ENCODE results near the gene FAM43B. TPM values are rescaled to one million over a fixed set of nuclear protein-coding genes. Genes with fewer than 3 reads are reported as not detected.
"Not testable (repeated sequence)": the region's sequence is repeated elsewhere in the genome, so short reads cannot be mapped to it uniquely, and the experiment has no call there.

The FAM43B gene, protein sequence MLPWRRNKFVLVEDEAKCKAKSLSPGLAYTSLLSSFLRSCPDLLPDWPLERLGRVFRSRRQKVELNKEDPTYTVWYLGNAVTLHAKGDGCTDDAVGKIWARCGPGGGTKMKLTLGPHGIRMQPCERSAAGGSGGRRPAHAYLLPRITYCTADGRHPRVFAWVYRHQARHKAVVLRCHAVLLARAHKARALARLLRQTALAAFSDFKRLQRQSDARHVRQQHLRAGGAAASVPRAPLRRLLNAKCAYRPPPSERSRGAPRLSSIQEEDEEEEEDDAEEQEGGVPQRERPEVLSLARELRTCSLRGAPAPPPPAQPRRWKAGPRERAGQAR
- 0.31 TPM for polyA plus RNA-seq
- long read RNA-seq, donor 1 = 0 reads
- long read RNA-seq, donor 2 = 0 reads
- long read RNA-seq, donor 3 = 0 reads
- long read RNA-seq, donor 4 = 0 reads
- long read RNA-seq, donor 5 = 0 reads
- long read RNA-seq, donor 6 = 0 reads
- long read RNA-seq, donor 7, partial matches to known transcripts = 0 of 1 reads
- long read RNA-seq, donor 7, other reads (novel, unspliced or antisense) = 0 of 1 reads
- long read RNA-seq, donor 8 = 0 reads
- long read RNA-seq, donor 9, partial matches to known transcripts = 0 of 1 reads
- long read RNA-seq, donor 9, other reads (novel, unspliced or antisense) = 0 of 1 reads
- long read RNA-seq, donor 10 = 0 reads
- long read RNA-seq, donor 11 = 0 reads

DNA sequence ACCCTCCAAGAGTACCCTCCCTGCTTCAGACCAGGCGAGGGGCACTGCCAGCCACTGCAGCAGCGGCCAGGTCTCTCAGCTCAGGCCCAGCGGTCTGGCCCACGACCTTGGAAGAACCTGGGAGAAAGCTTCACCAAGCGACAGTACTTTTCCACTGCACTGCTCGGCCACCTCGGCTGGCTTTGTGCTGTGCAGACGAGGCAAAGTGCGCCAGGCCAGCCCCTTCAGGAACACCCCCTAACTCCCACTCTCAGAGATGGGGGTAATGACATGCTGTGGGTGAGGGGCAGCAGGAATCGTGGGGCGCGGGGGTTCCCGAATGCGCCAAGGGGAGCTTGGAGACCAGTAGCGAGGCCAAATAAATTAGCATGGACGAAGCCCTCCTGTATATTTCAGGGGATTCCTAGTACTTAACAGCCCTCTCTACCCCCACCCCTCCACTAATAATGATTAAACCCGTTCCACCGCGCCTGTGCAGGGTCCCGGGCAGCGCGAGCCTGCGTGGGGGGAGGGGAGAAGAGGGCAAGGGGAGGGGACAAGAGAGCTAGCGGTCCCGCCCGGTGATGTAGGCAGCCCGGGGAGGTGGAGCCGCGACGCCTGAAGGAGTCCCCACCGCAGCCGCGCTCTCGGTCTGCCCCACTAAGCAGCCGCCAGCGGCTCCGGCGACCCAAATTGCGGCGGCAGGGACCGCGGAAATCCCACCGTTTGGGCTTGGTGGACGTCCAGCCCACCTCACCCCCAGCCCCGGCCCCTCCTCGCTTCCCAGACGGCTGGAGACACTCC is at the start of gene FAM43B:
FAM43B (plus strand) TSS at position 629 of the 783 bp plus-strand sequence. CDS start 401 bp downstream, outside the sequence.
- H3K36me3 ChIP-seq (ENCODE audit: control insufficient read depth, insufficient read depth, low read length) = no peaks in the 10 kb centered on the region
- DNase-seq = peak in 1 of 2 donors; percentile 22
- no CpG with 5 or more reads among the region's 47 CpGs for WGBS (ENCODE audit: insufficient coverage, low lambda C conversion rate)
- peaks cover 8% of the 10 kb centered on the region for H3K9me3 ChIP-seq (ENCODE audit: control insufficient read depth, low read depth, low read length)
- H3K4me1 ChIP-seq (ENCODE audit: control insufficient read depth, insufficient read depth, low read length) = peaks cover 8% of the 10 kb centered on the region
- H3K4me3 ChIP-seq (ENCODE audit: low read length) = peak within 1 kb of the TSS; percentile 18
- no peak within 1 kb of the TSS for H3K27ac ChIP-seq (ENCODE audit: low read length)
- peaks cover 68% of the 10 kb centered on the region for H3K27me3 ChIP-seq (ENCODE audit: control insufficient read depth, insufficient read depth, low read length)

DNA sequence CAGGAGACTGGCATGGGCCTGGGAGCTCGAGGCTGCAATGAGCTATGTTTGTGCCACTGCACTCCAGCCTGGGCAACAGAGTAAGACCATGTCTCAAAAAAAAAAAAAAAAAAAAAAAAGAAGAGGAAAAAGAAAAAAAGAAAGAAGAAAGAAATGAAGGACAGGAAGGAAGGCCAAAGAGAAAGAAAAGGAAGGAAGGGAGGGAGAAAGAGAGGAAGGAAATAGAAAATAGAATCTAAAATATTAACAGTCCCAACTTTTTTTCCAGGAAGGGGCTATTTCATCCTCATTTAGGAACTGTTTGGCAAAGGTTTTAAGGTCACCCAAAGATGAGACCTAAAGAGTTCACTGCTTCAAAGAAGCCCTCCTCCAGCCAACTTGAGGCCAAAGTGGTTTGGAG is 46.9 kb upstream of the FAM43B start:
- Histone ChIP-seq H3K4me1 (ENCODE audit: control insufficient read depth, insufficient read depth, low read length) (peaks cover 9% of the 10 kb centered on the region), H3K27ac (ENCODE audit: low read length) (no peak overlapping the region), H3K9me3 (ENCODE audit: control insufficient read depth, low read depth, low read length) (no peaks in the 10 kb centered on the region), H3K4me3 (ENCODE audit: low read length) (no peak overlapping the region), H3K36me3 (ENCODE audit: control insufficient read depth, insufficient read depth, low read length) (peaks cover 27% of the 10 kb centered on the region), H3K27me3 (ENCODE audit: control insufficient read depth, insufficient read depth, low read length) (no peaks in the 10 kb centered on the region)
- no peak for DNase-seq
- WGBS (ENCODE audit: insufficient coverage, low lambda C conversion rate) = no CpG with 5 or more reads among the region's 1 CpG

DNA sequence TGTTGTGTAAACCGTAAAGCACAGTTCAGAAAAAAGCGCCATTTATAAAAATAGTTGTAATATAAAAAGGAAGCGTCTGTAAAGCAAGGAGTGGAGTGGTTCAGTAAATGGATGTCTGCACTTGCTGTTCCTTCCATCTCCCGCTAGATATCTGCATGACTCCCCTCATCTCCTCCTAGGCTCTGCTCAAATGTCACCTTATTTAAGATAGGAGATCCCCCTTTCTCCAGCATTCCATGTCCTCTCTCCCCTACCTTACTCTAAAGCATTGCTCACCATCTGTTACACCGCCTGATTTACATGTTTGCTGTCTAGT is 45.2 kb upstream of the FAM43B start:
- H3K36me3 ChIP-seq (ENCODE audit: control insufficient read depth, insufficient read depth, low read length) = peaks cover 10% of the 10 kb centered on the region
- H3K4me3 ChIP-seq (ENCODE audit: low read length) = peak overlapping the region; percentile 84
- H3K9me3 ChIP-seq (ENCODE audit: control insufficient read depth, low read depth, low read length) = no peaks in the 10 kb centered on the region
- peaks cover 9% of the 10 kb centered on the region for H3K4me1 ChIP-seq (ENCODE audit: control insufficient read depth, insufficient read depth, low read length)
- peaks cover 5% of the 10 kb centered on the region for H3K27me3 ChIP-seq (ENCODE audit: control insufficient read depth, insufficient read depth, low read length)
- H3K27ac ChIP-seq (ENCODE audit: low read length) = peak overlapping the region; percentile 26
- no peak for DNase-seq
- 60% methylated on average over 1 of the region's 5 CpGs for WGBS (ENCODE audit: insufficient coverage, low lambda C conversion rate)

DNA sequence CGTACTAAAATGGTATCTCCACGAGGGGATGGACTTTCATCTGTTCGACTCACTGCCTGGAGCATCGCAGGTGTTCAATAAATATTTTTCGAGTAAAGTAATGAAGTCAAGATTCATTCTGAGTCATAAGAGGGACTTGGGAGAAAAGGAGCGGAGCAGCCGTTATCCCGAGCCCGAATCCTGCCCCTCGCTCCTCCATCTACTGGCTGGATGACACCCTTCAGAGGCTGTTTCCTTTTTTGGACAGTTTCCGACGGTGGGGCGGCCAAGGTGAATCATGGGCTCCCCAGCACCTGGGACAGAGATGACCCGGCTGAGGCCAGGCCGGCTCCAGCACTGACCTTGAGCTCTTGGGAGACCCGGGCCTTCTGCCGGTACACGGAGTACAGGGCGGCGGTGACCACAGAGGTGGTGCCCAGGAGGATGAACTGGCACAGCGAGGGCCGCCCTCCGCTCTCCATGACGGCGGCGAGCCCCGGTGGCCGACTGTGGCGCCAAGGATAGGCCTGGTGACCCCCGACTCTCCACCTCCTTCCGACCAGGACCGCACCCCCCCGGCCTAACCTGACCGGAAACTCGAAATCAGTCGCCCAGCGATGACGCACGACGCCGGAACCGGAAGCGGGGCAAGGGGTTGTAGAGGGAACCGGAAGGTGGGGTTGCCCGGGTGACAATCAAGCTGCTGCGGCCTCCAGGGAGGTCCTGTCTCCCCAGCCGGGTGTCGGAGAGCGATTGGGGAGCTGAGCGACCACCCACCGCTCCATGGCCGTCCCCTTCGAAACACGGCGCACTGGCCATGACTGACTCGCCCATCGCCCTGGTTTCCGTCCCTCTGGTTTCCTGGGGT is 44.6 kb upstream of the FAM43B start, which contains the start of gene MUL1:
MUL1 (minus strand) TSS at position 588 of the 847 bp plus-strand sequence; CDS start at position 461, 127 bp downstream.
- no peaks in the 10 kb centered on the region for H3K9me3 ChIP-seq (ENCODE audit: control insufficient read depth, low read depth, low read length)
- peaks cover 5% of the 10 kb centered on the region for H3K27me3 ChIP-seq (ENCODE audit: control insufficient read depth, insufficient read depth, low read length)
- H3K27ac ChIP-seq (ENCODE audit: low read length) = peak within 1 kb of the TSS; percentile 26
- WGBS (ENCODE audit: insufficient coverage, low lambda C conversion rate) = no CpG with 5 or more reads among the region's 58 CpGs
- peaks cover 10% of the 10 kb centered on the region for H3K36me3 ChIP-seq (ENCODE audit: control insufficient read depth, insufficient read depth, low read length)
- H3K4me1 ChIP-seq (ENCODE audit: control insufficient read depth, insufficient read depth, low read length) = peaks cover 9% of the 10 kb centered on the region
- H3K4me3 ChIP-seq (ENCODE audit: low read length) = peak within 1 kb of the TSS; percentile 84
- peak; percentile 92 to 94 for DNase-seq

DNA sequence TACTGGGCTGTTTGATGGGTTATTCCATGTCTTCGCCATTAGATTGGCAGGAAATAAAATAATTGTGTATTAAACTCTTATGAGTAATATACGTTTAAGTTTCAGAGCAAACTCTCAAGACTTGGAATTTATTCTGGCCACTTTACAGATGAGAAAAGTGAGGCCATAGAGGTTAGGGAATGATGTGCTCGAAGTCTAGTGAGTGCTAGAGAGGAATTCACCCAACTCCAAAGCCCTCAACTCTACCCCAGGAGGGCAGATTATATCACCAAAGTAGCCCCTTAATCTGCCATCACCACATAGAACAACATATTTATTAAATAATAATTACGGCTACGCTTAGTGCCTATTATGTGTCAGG is 44.0 kb upstream of the FAM43B start:
- no peaks in the 10 kb centered on the region for H3K9me3 ChIP-seq (ENCODE audit: control insufficient read depth, low read depth, low read length)
- H3K36me3 ChIP-seq (ENCODE audit: control insufficient read depth, insufficient read depth, low read length) = peaks cover 10% of the 10 kb centered on the region
- peaks cover 5% of the 10 kb centered on the region for H3K27me3 ChIP-seq (ENCODE audit: control insufficient read depth, insufficient read depth, low read length)
- H3K4me1 ChIP-seq (ENCODE audit: control insufficient read depth, insufficient read depth, low read length) = peaks cover 9% of the 10 kb centered on the region
- WGBS (ENCODE audit: insufficient coverage, low lambda C conversion rate) = 0% methylated on average over 1 of the region's 5 CpGs
- H3K4me3 ChIP-seq (ENCODE audit: low read length) = peak overlapping the region; percentile 84
- H3K27ac ChIP-seq (ENCODE audit: low read length) = no peak overlapping the region
- DNase-seq = no peak

DNA sequence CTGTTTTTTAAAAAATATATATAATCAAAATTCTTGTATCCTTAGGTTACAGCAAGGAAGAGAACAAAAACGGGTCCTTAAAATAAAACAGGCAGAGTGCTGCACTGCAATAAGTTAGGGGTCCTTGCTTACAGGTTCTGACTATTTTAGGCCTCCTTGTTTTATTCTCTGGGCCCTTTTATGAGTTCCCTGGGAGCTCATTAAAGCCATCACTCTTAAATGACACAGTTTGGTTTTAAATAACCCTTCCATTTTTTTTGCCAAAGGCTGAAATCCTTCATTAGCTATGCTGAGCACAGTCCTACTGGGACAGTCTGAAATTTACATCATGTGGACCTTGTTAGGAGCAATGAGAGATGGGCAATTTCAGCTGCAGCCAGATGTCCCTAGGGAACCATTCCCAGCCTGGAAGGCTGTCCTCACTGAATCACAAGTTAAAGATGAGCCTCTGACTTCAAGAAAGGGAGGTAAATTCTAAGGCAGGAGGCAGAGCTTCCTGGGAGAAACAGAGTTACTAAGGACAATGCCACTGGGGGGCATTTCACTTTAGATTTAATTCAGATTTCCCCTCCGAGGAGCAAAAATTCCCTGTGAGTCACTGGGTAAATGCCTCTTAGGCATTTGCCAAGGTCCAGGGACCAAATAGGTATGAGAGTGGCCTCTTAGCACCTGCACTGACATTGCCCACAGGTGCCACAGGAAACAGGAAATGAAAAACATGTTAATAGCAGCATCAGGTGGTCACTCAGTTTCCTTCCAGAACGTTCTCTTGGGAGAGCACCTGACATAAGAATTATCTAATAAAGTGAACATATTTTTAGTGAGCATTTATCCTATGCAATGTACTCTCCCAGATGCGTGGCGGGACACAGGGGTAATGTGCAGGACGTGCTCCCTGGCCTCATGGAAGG is 40.6 kb upstream of the FAM43B start:
- no peak for DNase-seq
- WGBS (ENCODE audit: insufficient coverage, low lambda C conversion rate) = no CpG with 5 or more reads among the region's 6 CpGs

DNA sequence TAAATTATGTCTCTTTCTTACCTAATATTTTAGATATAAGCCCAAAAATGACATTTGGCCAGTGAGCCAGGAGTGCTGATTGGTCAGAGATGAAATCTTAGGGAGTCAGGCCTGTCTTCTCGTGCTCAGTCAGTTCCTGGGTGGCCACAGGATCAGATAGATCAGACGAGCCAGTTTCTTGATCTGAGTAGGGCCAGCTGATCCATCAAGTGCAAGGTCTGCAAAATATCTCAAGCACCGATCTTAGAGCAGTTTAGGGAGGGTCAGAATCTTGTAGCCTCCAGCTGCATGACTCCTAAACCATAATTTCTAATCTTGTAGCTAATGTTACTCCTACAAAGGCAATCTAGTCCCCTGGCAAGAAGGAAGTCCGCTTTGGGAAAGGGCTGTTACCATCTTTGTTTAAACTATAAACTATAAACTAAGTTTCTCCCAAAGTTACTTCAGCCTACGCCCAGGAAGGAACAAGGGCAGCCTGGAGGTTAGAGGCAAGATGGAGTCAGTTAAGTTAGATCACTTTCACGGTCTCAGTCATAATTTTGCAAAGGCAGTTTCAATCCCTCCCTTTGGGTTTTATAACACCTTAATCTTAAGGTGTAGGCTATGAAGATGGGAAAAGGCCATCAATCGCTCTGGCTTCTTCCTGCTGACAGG is 32.6 kb upstream of the FAM43B start:
- not testable (repeated sequence) for H3K36me3 ChIP-seq (ENCODE audit: control insufficient read depth, insufficient read depth, low read length); H3K27ac ChIP-seq (ENCODE audit: low read length); H3K27me3 ChIP-seq (ENCODE audit: control insufficient read depth, insufficient read depth, low read length); H3K9me3 ChIP-seq (ENCODE audit: control insufficient read depth, low read depth, low read length); H3K4me1 ChIP-seq (ENCODE audit: control insufficient read depth, insufficient read depth, low read length); H3K4me3 ChIP-seq (ENCODE audit: low read length); DNase-seq
- no CpG with 5 or more reads among the region's 7 CpGs for WGBS (ENCODE audit: insufficient coverage, low lambda C conversion rate)

More for the DNA sequence above, 40.6 kb upstream of the FAM43B start:
- H3K27me3 ChIP-seq (ENCODE audit: control insufficient read depth, insufficient read depth, low read length) = peaks cover 5% of the 10 kb centered on the region
- no peak overlapping the region for H3K27ac ChIP-seq (ENCODE audit: low read length)
- H3K9me3 ChIP-seq (ENCODE audit: control insufficient read depth, low read depth, low read length) = no peaks in the 10 kb centered on the region
- peaks cover 8% of the 10 kb centered on the region for H3K4me1 ChIP-seq (ENCODE audit: control insufficient read depth, insufficient read depth, low read length)
- H3K36me3 ChIP-seq (ENCODE audit: control insufficient read depth, insufficient read depth, low read length) = no peaks in the 10 kb centered on the region
- H3K4me3 ChIP-seq (ENCODE audit: low read length) = no peak overlapping the region

DNA sequence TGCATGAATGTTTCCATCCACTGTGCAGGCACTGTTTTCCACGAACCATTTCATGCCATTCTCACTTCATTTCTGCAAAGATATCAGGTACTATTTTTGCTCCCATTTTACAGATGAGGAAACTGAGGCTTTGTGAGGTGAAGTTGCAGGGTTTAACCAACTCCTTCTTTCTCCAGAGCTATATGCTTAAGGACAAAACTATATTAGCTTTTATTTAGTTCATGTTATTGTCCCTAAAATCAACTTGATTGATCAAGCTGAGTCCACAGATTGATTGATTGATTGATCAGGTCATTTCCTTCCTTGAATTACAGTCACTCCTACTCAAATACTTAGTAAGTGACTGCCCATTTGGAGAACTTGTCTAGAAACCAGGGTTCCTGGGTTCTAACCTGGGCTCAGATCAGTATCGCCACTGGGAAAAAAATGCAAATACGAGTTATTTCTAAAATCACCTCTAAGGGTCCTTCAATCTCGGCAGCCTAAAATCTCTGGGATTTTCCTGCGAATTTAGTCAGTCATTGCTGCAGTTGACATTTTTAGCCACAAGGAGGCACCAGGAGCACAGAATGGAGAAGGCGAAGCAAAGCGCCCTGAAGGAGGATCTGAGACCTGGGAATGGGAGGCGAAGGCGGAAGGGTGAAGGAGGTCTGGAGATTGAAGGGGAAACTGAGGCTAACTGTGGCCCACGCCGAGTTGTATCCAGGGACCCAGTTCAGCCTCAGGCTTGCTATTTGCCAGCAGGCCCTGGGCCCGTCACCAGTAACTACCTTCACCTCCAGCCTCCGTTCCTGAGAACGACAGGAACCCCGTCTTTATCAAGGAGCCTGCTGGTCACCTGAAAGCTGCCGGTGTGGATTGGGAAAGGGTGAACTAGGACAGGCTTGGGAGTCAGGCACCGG is 30.2 kb upstream of the FAM43B start:
- 0% methylated on average over 2 of the region's 17 CpGs for WGBS (ENCODE audit: insufficient coverage, low lambda C conversion rate)
- Histone ChIP-seq H3K9me3 (ENCODE audit: control insufficient read depth, low read depth, low read length) (no peaks in the 10 kb centered on the region), H3K4me1 (ENCODE audit: control insufficient read depth, insufficient read depth, low read length) (no peaks in the 10 kb centered on the region), H3K27me3 (ENCODE audit: control insufficient read depth, insufficient read depth, low read length) (peaks cover 6% of the 10 kb centered on the region), H3K36me3 (ENCODE audit: control insufficient read depth, insufficient read depth, low read length) (no peaks in the 10 kb centered on the region), H3K4me3 (ENCODE audit: low read length) (no peak overlapping the region), H3K27ac (ENCODE audit: low read length) (no peak overlapping the region)
- peak; percentile 45 to 64 for DNase-seq

Data from large intestine (tissue), 12 donors.